Measurements from ENCODE around the gene RGS19. TPM values are rescaled to one million over a fixed set of nuclear protein-coding genes. Genes with fewer than 3 reads are reported as not detected.

Gene RGS19
- total RNA-seq, 1 experiment from 2014 or later, result 31.4 TPM

GRCh38 chr20:64057628-64058498, 21.5 kb downstream of the RGS19 start:
- in situ Hi-C loops (cut with HindIII; ENCODE audit: low pct_unique_long_range_greater_than_20kb, low sequenced_read_pairs), result no loop called here
- DNase-seq (ENCODE audit: low read depth, low spot score), result peak; percentile 83

GRCh38 chr20:64056889-64057627, 22.3 kb downstream of the RGS19 start:
- in situ Hi-C loops (cut with HindIII; ENCODE audit: low pct_unique_long_range_greater_than_20kb, low sequenced_read_pairs), result no loop called here

GRCh38 chr20:64056639-64056888, 22.8 kb downstream of the RGS19 start:
- DNase-seq (ENCODE audit: low read depth, low spot score), result no peak
- in situ Hi-C loops (cut with HindIII; ENCODE audit: low pct_unique_long_range_greater_than_20kb, low sequenced_read_pairs), result no loop called here

More at GRCh38 chr20:64056889-64057627, 22.3 kb downstream of the RGS19 start:
- DNase-seq (ENCODE audit: low read depth, low spot score), result no peak

- DNase-seq (ENCODE audit: low read depth, low spot score), result no peak
- in situ Hi-C loops (cut with HindIII; ENCODE audit: low pct_unique_long_range_greater_than_20kb, low sequenced_read_pairs), result no loop called here
Observed at GRCh38 chr20:64055893-64056638, 23.3 kb downstream of the RGS19 start.

GRCh38 chr20:64055396-64055892, 23.9 kb downstream of the RGS19 start:
- in situ Hi-C loops (cut with HindIII; ENCODE audit: low pct_unique_long_range_greater_than_20kb, low sequenced_read_pairs), result no loop called here

GRCh38 chr20:64053841-64054661, 25.3 kb downstream of the RGS19 start:
- peak; percentile 43 for DNase-seq (ENCODE audit: low read depth, low spot score)
- in situ Hi-C loops (cut with HindIII; ENCODE audit: low pct_unique_long_range_greater_than_20kb, low sequenced_read_pairs), result no loop called here

More at GRCh38 chr20:64055396-64055892, 23.9 kb downstream of the RGS19 start:
- DNase-seq (ENCODE audit: low read depth, low spot score), result no peak

GRCh38 chr20:64052987-64053840, 26.1 kb downstream of the RGS19 start:
- DNase-seq (ENCODE audit: low read depth, low spot score), result no peak
- in situ Hi-C loops (cut with HindIII; ENCODE audit: low pct_unique_long_range_greater_than_20kb, low sequenced_read_pairs), result no loop called here

- no peak for DNase-seq (ENCODE audit: low read depth, low spot score)
- in situ Hi-C loops (cut with HindIII; ENCODE audit: low pct_unique_long_range_greater_than_20kb, low sequenced_read_pairs), result no loop called here
Observed at GRCh38 chr20:64052326-64052722, 27.0 kb downstream of the RGS19 start.

- in situ Hi-C loops (cut with HindIII; ENCODE audit: low pct_unique_long_range_greater_than_20kb, low sequenced_read_pairs), result no loop called here
- DNase-seq (ENCODE audit: low read depth, low spot score), result no peak
Observed at GRCh38 chr20:64051561-64052325, 27.6 kb downstream of the RGS19 start.

GRCh38 chr20:64051033-64051452, 28.3 kb downstream of the RGS19 start:
- no peak for DNase-seq (ENCODE audit: low read depth, low spot score)
- in situ Hi-C loops (cut with HindIII; ENCODE audit: low pct_unique_long_range_greater_than_20kb, low sequenced_read_pairs), result no loop called here

GRCh38 chr20:64050261-64051032, 28.9 kb downstream of the RGS19 start:
- in situ Hi-C loops (cut with HindIII; ENCODE audit: low pct_unique_long_range_greater_than_20kb, low sequenced_read_pairs), result no loop called here
- DNase-seq (ENCODE audit: low read depth, low spot score), result no peak

- DNase-seq (ENCODE audit: low read depth, low spot score), result no peak
- in situ Hi-C loops (cut with HindIII; ENCODE audit: low pct_unique_long_range_greater_than_20kb, low sequenced_read_pairs), result no loop called here
Observed at GRCh38 chr20:64049878-64050260, 29.4 kb downstream of the RGS19 start.

GRCh38 chr20:64049060-64049877, 30.0 kb downstream of the RGS19 start, which contains the start of gene SOX18:
SOX18 (minus strand) TSS chr20:64049639; CDS start chr20:64049516, 123 bp downstream.
- DNase-seq (ENCODE audit: low read depth, low spot score), result peak; percentile 29

GRCh38 chr20:64048402-64049044, 30.8 kb downstream of the RGS19 start:
- no peak for DNase-seq (ENCODE audit: low read depth, low spot score)
- in situ Hi-C loops (cut with HindIII; ENCODE audit: low pct_unique_long_range_greater_than_20kb, low sequenced_read_pairs), result no loop called here

More at GRCh38 chr20:64049060-64049877, 30.0 kb downstream of the RGS19 start, which contains the start of gene SOX18:
- in situ Hi-C loops (cut with HindIII; ENCODE audit: low pct_unique_long_range_greater_than_20kb, low sequenced_read_pairs), result no loop called here

Data from SK-MEL-5 (cell line).